Stimulated activated CD8-positive, alpha-beta memory T cell treated with anti-CD3 and anti-CD28 coated beads, Interleukin-7, amount 100 ng/mL, for 1 hour (primary cell): Measurements from ENCODE around the gene ABCD1.
"Not testable (repeated sequence)": the region's sequence is repeated elsewhere in the genome, so short reads cannot be mapped to it uniquely, and the experiment has no call there.

Experiments
- DNase-seq, 2 donors: peaks; one replicate each; pipeline ENCODE4 v3.0.0-alpha.2; 2020; ENCODE audit warnings: low read depth in 2 of 2

ABCD1 gene

GRCh38 chrX:153709726-153710674 lies 14.7 kb upstream of the ABCD1 start:
- no peak for DNase-seq

DNA sequence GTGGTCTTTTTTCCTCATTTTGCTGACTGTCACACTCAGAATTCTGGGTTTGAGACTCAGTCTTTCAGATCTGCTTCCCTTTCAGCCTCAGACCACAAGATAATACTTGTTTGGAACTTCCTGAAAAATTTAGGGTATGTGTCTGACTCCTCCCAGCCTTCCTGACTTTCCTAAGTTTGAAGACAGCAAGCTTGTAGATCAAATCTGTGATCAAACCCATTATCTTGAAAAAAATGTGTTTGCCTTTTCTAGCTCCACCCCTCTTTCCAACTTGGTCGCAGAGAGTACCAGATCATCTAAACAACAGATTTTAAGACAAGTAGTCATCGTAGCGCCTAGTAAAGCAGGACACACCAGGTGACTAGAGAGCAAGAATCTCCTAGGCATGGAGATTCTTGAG lies 10.4 kb upstream of the ABCD1 start:
- DNase-seq = no peak

DNA sequence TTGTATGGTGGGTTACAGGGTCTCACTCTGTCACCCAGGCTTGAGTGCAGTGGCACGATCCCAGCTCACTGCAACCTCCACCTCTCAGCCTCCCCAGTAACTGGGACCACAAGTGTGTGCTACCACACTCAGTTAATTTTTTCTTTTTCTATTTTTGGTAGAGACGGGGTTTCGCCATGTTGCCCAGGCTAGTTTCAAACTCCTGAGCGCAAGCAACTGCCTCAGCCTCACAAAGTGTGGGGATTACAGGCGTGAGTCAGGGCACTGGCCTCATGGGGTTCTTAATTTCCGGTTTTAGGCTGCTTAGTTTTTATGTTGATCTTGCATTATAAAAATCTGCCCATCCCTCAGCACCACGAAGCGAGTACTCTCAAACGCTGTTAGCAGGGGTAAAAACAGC lies 7.2 kb upstream of the ABCD1 start:
- no peak for DNase-seq

- no peak for DNase-seq
Observed at GRCh38 chrX:153719238-153719637, 5.4 kb upstream of the ABCD1 start.

GRCh38 chrX:153719701-153720100 lies 5.0 kb upstream of the ABCD1 start:
- no peak for DNase-seq

DNA sequence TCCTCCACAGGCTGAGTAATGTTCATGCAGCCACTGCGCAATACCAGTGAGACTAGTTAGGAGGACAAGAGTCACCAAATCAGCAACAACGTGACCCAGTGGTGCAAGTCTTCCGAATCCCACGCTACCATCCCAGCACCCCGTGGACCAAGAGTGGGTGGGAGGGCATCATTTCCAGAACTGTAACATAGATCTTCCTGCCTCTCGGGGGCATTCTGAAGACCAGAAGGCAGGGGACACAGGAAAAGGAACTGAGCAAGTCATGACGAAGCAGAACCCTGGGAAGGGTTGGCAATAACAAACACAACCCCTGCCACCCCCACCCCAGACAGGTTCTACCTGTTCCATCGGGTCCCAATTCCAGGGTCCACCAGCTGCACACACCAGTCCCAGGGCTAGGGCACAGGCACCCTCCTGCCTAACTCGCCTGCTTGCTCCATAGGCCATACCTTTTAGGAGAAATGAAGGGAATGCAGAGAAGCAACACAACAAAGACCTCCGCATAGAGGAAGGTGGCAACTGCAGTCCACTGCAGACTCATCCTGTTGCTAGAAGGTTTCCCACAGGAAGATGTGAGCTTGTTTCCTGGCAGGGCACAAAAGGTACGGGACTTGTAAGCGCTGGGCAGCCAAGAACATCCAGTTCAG lies 1.8 kb upstream of the ABCD1 start:
- DNase-seq = no peak

DNA sequence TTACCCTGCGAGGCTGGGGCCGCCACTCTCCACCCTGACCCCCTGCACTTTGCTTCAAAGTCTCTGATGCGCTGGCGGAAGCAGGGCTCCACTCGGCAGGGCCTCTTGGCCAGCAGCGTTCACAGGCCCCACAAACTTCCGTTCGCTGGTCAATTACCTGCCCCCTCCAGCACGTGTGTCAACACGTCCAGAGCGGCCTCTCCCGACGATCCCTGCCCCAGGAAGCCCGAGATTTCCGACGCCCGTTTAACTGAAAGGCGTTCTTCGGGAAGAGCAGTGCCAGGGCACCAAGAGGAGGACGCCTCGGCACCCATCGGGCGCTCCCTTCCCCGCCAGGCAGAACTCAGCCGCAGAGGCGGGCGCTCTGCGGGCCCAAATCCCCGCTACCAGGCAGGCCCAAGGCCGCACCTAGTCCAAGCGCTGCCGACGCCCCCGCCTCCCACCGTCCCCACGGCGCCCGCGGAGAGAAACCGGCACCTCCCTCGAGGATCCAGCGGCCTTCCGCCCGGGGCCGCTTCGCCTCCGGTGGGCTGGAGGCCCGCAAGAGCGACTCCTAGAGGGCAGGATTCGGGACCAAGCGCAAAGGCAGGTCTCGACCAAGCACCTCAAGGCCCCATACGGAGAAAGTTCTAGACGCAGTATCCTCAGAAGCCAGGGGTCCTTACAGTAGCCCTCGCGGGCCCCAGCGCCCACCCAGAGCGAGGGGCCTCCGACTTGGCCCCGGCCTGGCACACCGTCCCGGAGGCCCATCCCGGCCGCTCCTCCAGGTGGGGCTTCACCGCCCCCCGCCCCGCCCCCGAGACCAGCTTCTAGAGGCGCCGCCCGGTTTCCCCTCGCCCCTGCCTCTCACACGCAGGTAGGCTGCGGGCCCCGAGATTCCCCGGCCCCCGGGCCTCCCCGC lies 1.1 kb upstream of the ABCD1 start:
- peak in 1 of 2 donors; percentile 17 for DNase-seq

DNA sequence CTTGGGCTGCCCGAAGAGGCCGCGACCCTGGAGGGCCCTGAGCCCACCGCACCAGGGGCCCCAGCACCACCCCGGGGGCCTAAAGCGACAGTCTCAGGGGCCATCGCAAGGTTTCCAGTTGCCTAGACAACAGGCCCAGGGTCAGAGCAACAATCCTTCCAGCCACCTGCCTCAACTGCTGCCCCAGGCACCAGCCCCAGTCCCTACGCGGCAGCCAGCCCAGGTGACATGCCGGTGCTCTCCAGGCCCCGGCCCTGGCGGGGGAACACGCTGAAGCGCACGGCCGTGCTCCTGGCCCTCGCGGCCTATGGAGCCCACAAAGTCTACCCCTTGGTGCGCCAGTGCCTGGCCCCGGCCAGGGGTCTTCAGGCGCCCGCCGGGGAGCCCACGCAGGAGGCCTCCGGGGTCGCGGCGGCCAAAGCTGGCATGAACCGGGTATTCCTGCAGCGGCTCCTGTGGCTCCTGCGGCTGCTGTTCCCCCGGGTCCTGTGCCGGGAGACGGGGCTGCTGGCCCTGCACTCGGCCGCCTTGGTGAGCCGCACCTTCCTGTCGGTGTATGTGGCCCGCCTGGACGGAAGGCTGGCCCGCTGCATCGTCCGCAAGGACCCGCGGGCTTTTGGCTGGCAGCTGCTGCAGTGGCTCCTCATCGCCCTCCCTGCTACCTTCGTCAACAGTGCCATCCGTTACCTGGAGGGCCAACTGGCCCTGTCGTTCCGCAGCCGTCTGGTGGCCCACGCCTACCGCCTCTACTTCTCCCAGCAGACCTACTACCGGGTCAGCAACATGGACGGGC lies 579 bp downstream of the ABCD1 start:
- no peak for DNase-seq

- DNase-seq = no peak
Observed at GRCh38 chrX:153725832-153726285, 1.2 kb downstream of the ABCD1 start.

DNA sequence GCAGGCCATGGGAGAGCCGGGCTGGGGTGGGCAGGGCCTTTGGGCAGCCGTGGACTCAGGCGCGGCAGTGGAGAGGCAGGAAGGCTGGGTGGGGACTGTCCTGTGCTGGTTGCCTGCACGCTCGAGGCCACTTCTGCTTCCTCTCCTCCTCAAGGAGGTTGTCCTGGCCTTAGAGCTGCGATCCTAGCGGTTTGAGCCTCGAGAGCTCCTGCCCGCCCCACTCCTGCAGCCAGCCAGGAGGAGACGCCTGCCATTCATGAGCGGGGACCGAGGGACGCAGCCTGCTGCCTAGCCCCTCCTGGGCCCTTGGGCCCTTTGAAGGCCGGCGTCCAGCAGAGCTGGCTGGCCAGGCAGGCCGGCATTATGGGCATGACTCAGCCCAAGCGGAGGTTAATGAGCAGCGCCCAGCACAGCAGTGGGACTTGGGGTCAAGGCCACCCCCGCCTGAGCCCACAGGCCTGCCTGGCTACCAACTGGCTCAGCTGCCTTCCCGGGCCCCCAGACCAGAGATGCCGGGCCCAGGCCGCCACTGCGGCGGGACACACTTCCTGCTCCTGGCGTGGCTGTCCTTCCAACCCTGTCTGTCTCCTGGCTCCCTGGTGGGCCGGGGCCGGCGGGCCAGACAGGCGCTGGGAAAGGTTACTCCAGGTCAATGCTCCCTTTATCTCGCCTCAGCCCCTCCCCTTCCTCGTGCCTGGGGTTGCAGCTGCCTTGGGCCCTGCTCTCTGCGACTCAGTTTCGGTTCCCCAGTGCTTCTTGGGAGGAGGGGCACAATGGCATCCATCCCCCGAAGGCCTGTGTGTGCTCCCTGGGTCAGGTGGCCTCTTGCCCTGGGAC lies 1.8 kb downstream of the ABCD1 start:
- DNase-seq = no peak

GRCh38 chrX:153727123-153727931 lies 2.7 kb downstream of the ABCD1 start:
- no peak for DNase-seq

GRCh38 chrX:153728095-153728494 lies 3.4 kb downstream of the ABCD1 start:
- no peak for DNase-seq

DNA sequence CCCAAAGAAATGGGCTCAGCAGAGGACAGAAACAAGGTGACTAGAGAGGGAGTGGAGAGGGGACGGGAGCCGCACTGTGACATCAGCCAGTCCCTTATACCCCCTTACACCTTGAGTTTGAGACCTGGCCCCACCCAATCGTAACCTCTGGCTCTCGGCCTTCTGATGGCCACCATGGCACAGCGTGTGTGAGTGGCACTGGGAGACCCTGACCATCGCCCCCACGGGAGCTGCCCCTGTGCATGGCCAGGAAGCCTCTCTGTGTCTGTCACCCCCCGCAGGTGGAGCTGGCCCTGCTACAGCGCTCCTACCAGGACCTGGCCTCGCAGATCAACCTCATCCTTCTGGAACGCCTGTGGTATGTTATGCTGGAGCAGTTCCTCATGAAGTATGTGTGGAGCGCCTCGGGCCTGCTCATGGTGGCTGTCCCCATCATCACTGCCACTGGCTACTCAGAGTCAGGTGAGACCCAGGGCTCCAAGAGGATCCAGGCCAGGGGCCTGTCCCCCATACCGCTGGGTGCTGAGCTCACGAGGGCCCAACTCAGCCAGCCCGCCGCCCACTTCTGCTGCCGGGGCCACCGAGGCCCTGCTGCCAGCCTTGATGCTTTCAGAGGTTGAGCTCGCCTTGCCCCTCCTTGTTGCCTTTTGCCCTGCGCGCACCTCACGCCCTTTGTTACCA lies 4.4 kb downstream of the ABCD1 start:
- DNase-seq = no peak

DNA sequence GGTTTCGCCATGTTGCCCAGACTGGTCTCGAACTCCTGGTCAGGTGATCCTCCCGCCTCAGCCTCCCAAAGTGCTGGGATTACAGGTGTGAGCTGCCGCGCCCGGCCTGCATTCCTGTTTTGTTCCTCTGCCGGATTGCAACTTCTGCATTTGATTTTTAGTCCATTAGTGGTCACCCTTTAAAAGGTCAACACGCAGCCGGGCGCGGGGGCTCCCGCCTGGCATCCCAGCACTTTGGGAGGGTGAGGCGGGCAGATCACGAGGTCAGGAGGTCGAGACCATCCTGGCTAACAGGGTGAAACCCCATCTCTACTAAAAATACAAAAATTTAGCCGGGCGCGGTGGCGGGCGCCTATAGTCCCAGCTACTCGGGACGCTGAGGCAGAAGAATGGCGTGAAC lies 5.5 kb downstream of the ABCD1 start:
- DNase-seq = not testable (repeated sequence)

DNA sequence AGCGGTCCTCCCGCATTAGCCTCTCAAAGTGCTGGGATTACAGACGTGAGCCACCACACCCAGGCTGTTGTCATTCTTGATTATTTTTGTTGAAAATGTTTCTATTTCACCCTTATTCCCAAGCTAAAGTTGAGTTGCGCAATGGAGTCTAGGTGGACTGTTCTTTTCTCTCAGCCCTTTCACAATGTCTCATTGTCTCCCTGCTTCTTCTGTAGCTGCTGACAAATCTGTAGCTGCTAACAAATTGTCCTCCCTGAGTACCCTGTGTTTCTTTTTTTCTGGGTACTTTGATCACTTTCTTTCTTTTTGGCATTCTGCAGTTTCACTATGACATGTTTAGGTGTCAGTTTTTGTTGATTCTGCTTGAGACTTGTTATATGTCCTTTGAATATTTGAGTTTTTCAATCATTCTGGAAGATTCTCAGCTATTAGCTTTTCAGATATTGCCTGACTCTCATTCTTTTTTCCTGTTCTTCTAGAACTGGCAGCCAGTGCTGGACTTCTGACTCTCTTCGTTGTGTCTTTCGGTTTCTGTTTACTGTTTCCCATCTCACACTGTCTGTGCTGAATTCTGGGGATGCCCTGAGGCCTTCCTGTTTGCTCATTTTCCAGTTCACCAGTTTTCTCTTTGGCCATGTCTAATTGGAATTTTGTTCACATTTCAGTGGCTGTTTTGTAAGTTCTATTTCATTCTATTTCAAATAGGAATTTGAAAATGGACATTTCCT lies 6.6 kb downstream of the ABCD1 start:
- no peak for DNase-seq

GRCh38 chrX:153731845-153732215 lies 7.2 kb downstream of the ABCD1 start:
- no peak for DNase-seq

DNA sequence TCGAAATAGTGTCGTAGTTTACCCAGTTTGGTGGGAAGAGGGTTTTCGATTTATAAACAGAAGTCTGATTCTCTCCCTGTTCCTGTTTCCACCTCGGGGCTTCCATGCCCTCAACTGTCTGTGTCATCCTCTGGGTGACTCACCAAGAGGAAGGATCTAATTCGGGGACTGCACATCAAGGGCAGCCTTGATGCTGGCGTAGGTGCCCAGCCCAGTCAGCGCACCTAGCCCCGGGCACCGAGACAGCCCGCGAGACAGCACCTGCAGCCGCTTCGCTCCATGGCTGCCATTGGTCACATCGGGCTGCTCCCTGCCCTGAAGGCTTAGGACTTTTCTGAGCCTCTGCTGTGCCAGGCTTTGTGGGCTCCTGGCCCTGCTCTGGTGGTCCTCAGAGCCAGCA lies 7.7 kb downstream of the ABCD1 start:
- DNase-seq = no peak

DNA sequence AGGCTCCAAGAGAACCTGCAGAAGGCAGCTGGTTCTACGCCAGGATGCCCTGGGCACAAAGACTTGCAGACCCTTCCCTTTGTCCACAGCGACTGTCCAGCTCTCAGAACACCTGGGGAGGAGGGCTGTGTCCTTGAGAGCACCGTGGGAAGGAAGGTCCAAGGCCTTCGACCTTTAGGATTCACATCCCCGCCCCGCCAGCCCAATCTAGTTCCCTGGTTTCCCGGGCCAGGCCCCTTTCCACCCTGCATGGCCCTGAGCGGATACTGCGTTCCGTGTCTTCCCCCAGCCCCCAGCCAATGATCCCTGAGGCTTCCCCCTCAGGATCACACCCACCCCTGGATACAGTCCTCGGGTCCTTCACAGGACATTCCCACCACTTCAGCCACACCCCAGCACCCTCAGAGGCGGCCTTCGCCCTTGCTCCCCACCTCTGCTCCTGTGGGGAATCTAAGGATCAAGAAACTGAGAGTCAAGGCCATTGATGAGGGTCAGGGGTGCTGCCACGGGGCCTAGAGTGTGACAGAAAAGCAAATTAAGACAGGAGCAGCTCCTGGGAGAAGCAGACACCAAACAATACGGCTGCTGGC lies 9.1 kb downstream of the ABCD1 start:
- DNase-seq = no peak
